Measurements from ENCODE around the gene PCDH1.

PCDH1 gene

GRCh38 chr5:141878711-141879425 lies 658 bp upstream of the PCDH1 start:
- Histone ChIP-seq H3K9me3 (no peaks in the 10 kb centered on the region), H3K27me3 (peaks cover 0 to 64% of the 10 kb centered on the region in 2 donors), H3K4me1 (peaks cover 0 to 53% (median 39%) of the 10 kb centered on the region in 4 donors), H3K4me3 (peak overlapping the region; percentile 68 to 82), H3K36me3 (no peaks in the 10 kb centered on the region), H3K27ac (peak overlapping the region; percentile 74 to 76)
- TF ChIP-seq CTCF (IDR thresholded peaks at IDR 0.05), result peak; percentile 95 to 97
- intact Hi-C loops (cut with DNase I; ENCODE audit: low total_unique reads), result loop anchor here (2.0 to 10.0 kb wide), 3 partner anchors 37 to 178 kb away; no protein-coding TSS in a partner anchor
- peak; percentile 90 to 93 for DNase-seq

- Histone ChIP-seq H3K27me3 (peaks cover 0 to 51% of the 10 kb centered on the region in 2 donors), H3K27ac (peak overlapping the region; percentile 74 to 76), H3K9me3 (no peaks in the 10 kb centered on the region), H3K4me3 (peak overlapping the region; percentile 68 to 82), H3K4me1 (peaks cover 0 to 53% (median 37%) of the 10 kb centered on the region in 4 donors), H3K36me3 (no peaks in the 10 kb centered on the region)
- TF ChIP-seq CTCF (IDR thresholded peaks at IDR 0.05), result no peak
- intact Hi-C loops (cut with DNase I; ENCODE audit: low total_unique reads), result loop anchor here (2.0 to 10.0 kb wide), 3 partner anchors 35 to 177 kb away; no protein-coding TSS in a partner anchor
- peak in 1 of 2 donors; percentile 66 for DNase-seq
Measured at GRCh38 chr5:141877356-141878185, 639 bp downstream of the PCDH1 start.

GRCh38 chr5:141876628-141877355 lies 1.4 kb downstream of the PCDH1 start:
- Histone ChIP-seq H3K4me3 (peak overlapping the region; percentile 68 to 82), H3K9me3 (no peaks in the 10 kb centered on the region), H3K27me3 (peaks cover 0 to 43% of the 10 kb centered on the region in 2 donors), H3K36me3 (no peaks in the 10 kb centered on the region), H3K27ac (peak overlapping the region; percentile 51 to 74), H3K4me1 (peaks cover 0 to 59% (median 37%) of the 10 kb centered on the region in 4 donors)
- intact Hi-C loops (cut with DNase I; ENCODE audit: low total_unique reads), result loop anchor here (5.0 to 10.0 kb wide), 2 partner anchors 34 to 62 kb away; no protein-coding TSS in a partner anchor
- TF ChIP-seq CTCF (IDR thresholded peaks at IDR 0.05), result no peak
- peak in 1 of 2 donors; percentile 71 for DNase-seq

- Histone ChIP-seq H3K36me3 (no peaks in the 10 kb centered on the region), H3K4me1 (peaks cover 0 to 61% (median 37%) of the 10 kb centered on the region in 4 donors), H3K9me3 (no peaks in the 10 kb centered on the region), H3K4me3 (peak overlapping the region; percentile 68 to 82), H3K27me3 (peaks cover 0 to 35% of the 10 kb centered on the region in 2 donors), H3K27ac (peak overlapping the region; percentile 51 to 74)
- no peak for TF ChIP-seq CTCF (IDR thresholded peaks at IDR 0.05)
- DNase-seq, result peak in 1 of 2 donors; percentile 73
- intact Hi-C loops (cut with DNase I; ENCODE audit: low total_unique reads), result loop anchor here (5.0 to 10.0 kb wide), 2 partner anchors 34 to 61 kb away; no protein-coding TSS in a partner anchor
Measured at GRCh38 chr5:141875795-141876627, 2.2 kb downstream of the PCDH1 start.
